HG02798 (cell line): ENCODE data around the gene LRRFIP1.
"Not testable (repeated sequence)": the region's sequence is repeated elsewhere in the genome, so short reads cannot be mapped to it uniquely, and the experiment has no call there.

Experiments
- ATAC-seq: cut with Tn5 transposase; IDR thresholded peaks from one replicate; pipeline ENCODE4 v1.9.1; 2021; ENCODE audit warnings: mild to moderate bottlenecking; ENCODE audit not compliant: unreplicated experiment, poor library complexity

The LRRFIP1 gene

GRCh38 chr2:237758185-237758584, 130.8 kb downstream of the LRRFIP1 start:
- ATAC-seq: no peak

GRCh38 chr2:237759176-237759575, 131.8 kb downstream of the LRRFIP1 start:
- ATAC-seq: no peak

- ATAC-seq: no peak
Measured at GRCh38 chr2:237760506-237761502, 133.4 kb downstream of the LRRFIP1 start.

- not testable (repeated sequence) for ATAC-seq
Measured at GRCh38 chr2:237762291-237763182, 135.2 kb downstream of the LRRFIP1 start.

GRCh38 chr2:237763812-237764211, 136.4 kb downstream of the LRRFIP1 start:
- ATAC-seq: no peak

GRCh38 chr2:237765122-237765521, 137.7 kb downstream of the LRRFIP1 start:
- ATAC-seq: not testable (repeated sequence)

GRCh38 chr2:237765875-237766274, 138.5 kb downstream of the LRRFIP1 start:
- no peak for ATAC-seq

GRCh38 chr2:237766340-237766739, 139.0 kb downstream of the LRRFIP1 start:
- ATAC-seq: no peak

GRCh38 chr2:237772513-237772912, 145.1 kb downstream of the LRRFIP1 start:
- ATAC-seq: no peak

GRCh38 chr2:237773826-237774225, 146.4 kb downstream of the LRRFIP1 start:
- no peak for ATAC-seq

GRCh38 chr2:237774811-237775553, 147.6 kb downstream of the LRRFIP1 start:
- peak; percentile 65 for ATAC-seq

- no peak for ATAC-seq
Measured at GRCh38 chr2:237779521-237779920, 152.1 kb downstream of the LRRFIP1 start.

- ATAC-seq: no peak
Measured at GRCh38 chr2:237782181-237782580, 154.8 kb downstream of the LRRFIP1 start.

GRCh38 chr2:237783678-237784077, 156.3 kb downstream of the LRRFIP1 start:
- ATAC-seq: not testable (repeated sequence)

- ATAC-seq: no peak
Measured at GRCh38 chr2:237786936-237787335, 159.5 kb downstream of the LRRFIP1 start.

GRCh38 chr2:237790353-237790752, 163.0 kb downstream of the LRRFIP1 start:
- no peak for ATAC-seq

- ATAC-seq: no peak
Measured at GRCh38 chr2:237791977-237792727, 164.8 kb downstream of the LRRFIP1 start.

GRCh38 chr2:237797253-237797652, 169.9 kb downstream of the LRRFIP1 start:
- no peak for ATAC-seq

GRCh38 chr2:237798236-237799059, 171.1 kb downstream of the LRRFIP1 start, which contains the start of gene RBM44:
RBM44 (plus strand) TSS chr2:237798779; CDS start chr2:237813610, 14,831 bp downstream.
- ATAC-seq: no peak
